SK-N-SH (cell line): ENCODE measurements around the gene ANK3. TPM values are rescaled to one million over a fixed set of nuclear protein-coding genes. Genes with fewer than 3 reads are reported as not detected.

ENCODE experiments used
- CTCF ChIA-PET: fragments of 300-600, 350-600 bp; formaldehyde crosslinking; extraction: SDS; loops from one replicate; lab custom pipeline; 2021; lab: Yijun Ruan, JAX
- POLR2A ChIA-PET: fragments of 350-600 bp; sonication (Branson Sonifier 250); formaldehyde crosslinking; extraction: SDS; loops from one replicate; lab custom pipeline; 2020; ENCODE audit warnings: antibody characterized with exemption, inconsistent platforms; lab: Yijun Ruan, JAX
- DNase-seq: peaks from one replicate; pipeline ENCODE4 v3.0.0; 2012
- H2AFZ ChIP-seq: fragments of 200-600 bp; sonication (generic); 2 replicates; pipeline ENCODE4 v1.8.1; 2016; ENCODE audit warnings: antibody characterized with exemption, mild to moderate bottlenecking, low read depth
- H3F3A ChIP-seq: fragments of 200-600 bp; sonication (generic); replicated peaks from 2 replicates; pipeline ENCODE3; 2016; ENCODE audit warnings: antibody characterized with exemption, mild to moderate bottlenecking; ENCODE audit not compliant: insufficient read depth
- H3K27ac ChIP-seq, 2 experiments: fragments of 200-500 bp in 1 of 2; fragments of 200-600 bp in 1 of 2; sonication (Bioruptor generic) in 1 of 2; sonication (generic), shearing (Covaris generic) in 1 of 2; 2 replicates each; pipeline versions ENCODE4 v1.5.1 to v1.6.1; 2014 to 2016; ENCODE audit warnings: low read depth in 2 of 2, inconsistent platforms in 1 of 2, low read length in 1 of 2, mild to moderate bottlenecking in 1 of 2, mixed read lengths in 1 of 2
- H3K27me3 ChIP-seq: fragments of 200-600 bp; sonication (generic), shearing (Covaris generic); 2 replicates; pipeline ENCODE4 v1.6.1; 2016; ENCODE audit warnings: mixed run types; ENCODE audit not compliant: insufficient read depth
- H3K36me3 ChIP-seq, 2 experiments: fragments of 200-500 bp in 1 of 2; fragments of 200-600 bp in 1 of 2; sonication (Bioruptor generic) in 1 of 2; sonication (generic) in 1 of 2; replicated peaks in 1 of 2; 2 replicates each; pipeline versions ENCODE3 to v1.5.1; 2014 to 2016; ENCODE audit warnings: low read length in 1 of 2, mild to moderate bottlenecking in 1 of 2; ENCODE audit not compliant: insufficient read depth in 2 of 2, control insufficient read depth in 1 of 2
- H3K4me1 ChIP-seq, 2 experiments: fragments of 200-500 bp in 1 of 2; fragments of 200-600 bp in 1 of 2; sonication (Bioruptor generic) in 1 of 2; sonication (generic), shearing (Covaris generic) in 1 of 2; 2 replicates each; pipeline versions ENCODE4 v1.5.1 to v1.6.1; 2014 to 2016; ENCODE audit warnings: low read depth in 1 of 2, low read length in 1 of 2, mixed run types in 1 of 2; ENCODE audit not compliant: insufficient read depth in 2 of 2, control insufficient read depth in 1 of 2
- H3K4me2 ChIP-seq: fragments of 200-600 bp; sonication (generic), shearing (Covaris generic); 2 replicates; pipeline ENCODE4 v1.6.1; 2017; ENCODE audit warnings: mixed run types
- H3K4me3 ChIP-seq, 2 experiments: fragments of 200-500 bp in 1 of 2; fragments of 200-600 bp in 1 of 2; sonication (Bioruptor generic) in 1 of 2; sonication (generic), shearing (Covaris generic) in 1 of 2; 2 replicates each; pipeline versions ENCODE4 v1.5.1 to v1.8.1; 2014 to 2016; ENCODE audit warnings: low read depth in 2 of 2, inconsistent platforms in 1 of 2, low read length in 1 of 2, mild to moderate bottlenecking in 1 of 2, mixed read lengths in 1 of 2, moderate library complexity in 1 of 2
- H3K79me2 ChIP-seq: fragments of 200-600 bp; sonication (generic); 2 replicates; pipeline ENCODE4 v1.8.1; 2017; ENCODE audit warnings: mild to moderate bottlenecking; ENCODE audit not compliant: insufficient read depth
- H3K9ac ChIP-seq: fragments of 200-600 bp; sonication (generic); 2 replicates; pipeline ENCODE4 v1.6.1; 2017; ENCODE audit warnings: mixed run types
- H3K9me2 ChIP-seq: fragments of 200-600 bp; sonication (generic); 2 replicates; pipeline ENCODE4 v1.6.1; 2017; ENCODE audit warnings: mixed run types
- H3K9me3 ChIP-seq: fragments of 200-600 bp; sonication (generic); 2 replicates; pipeline ENCODE4 v1.6.1; 2017; ENCODE audit warnings: mixed run types, mild to moderate bottlenecking, moderate library complexity
- H4K20me1 ChIP-seq: fragments of 200-600 bp; sonication (generic); 2 replicates; pipeline ENCODE4 v1.6.1; 2017; ENCODE audit warnings: mild to moderate bottlenecking, mixed run types; ENCODE audit not compliant: insufficient read depth
- CHD2 ChIP-seq: fragments of 150-350 bp; IDR thresholded peaks from 2 replicates; pipeline ENCODE4 v1.6.1; 2018; ENCODE audit warnings: low read length; ENCODE audit not compliant: partially characterized antibody
- ELF1 ChIP-seq: IDR thresholded peaks from 2 replicates; pipeline ENCODE4 v1.4.0; 2012
- EZH2phosphoT487 ChIP-seq: fragments of 200-600 bp; sonication (generic); IDR thresholded peaks from 2 replicates; pipeline ENCODE4 v1.6.1; 2017; ENCODE audit warnings: low read depth, mixed run types, mild to moderate bottlenecking, antibody characterized with exemption, moderate library complexity, borderline replicate concordance
- FOSL2 ChIP-seq: IDR thresholded peaks from 2 replicates; pipeline ENCODE4 v1.4.0; 2012; ENCODE audit warnings: low read depth, mild to moderate bottlenecking, moderate library complexity, borderline replicate concordance
- FOXJ3 ChIP-seq: sonication (generic); formaldehyde crosslinking; IDR thresholded peaks from 2 replicates; pipeline ENCODE4 v1.5.1; 2020; ENCODE audit warnings: mild to moderate bottlenecking, missing genetic modification reagents
- GABPA ChIP-seq: IDR thresholded peaks from 2 replicates; pipeline ENCODE4 v1.4.0; 2012; ENCODE audit warnings: low read depth, mild to moderate bottlenecking
- JUND ChIP-seq: IDR thresholded peaks from 2 replicates; pipeline ENCODE4 v1.4.0; 2012
- MEF2A ChIP-seq: IDR thresholded peaks from 2 replicates; pipeline ENCODE4 v1.4.0; 2012; ENCODE audit warnings: low read depth, borderline replicate concordance
- PBX3 ChIP-seq: IDR thresholded peaks from 2 replicates; pipeline ENCODE4; 2012
- RCOR1 ChIP-seq: fragments of 150-350 bp; IDR thresholded peaks from 2 replicates; pipeline ENCODE4 v1.6.1; 2017; ENCODE audit warnings: antibody characterized with exemption, low read length
- RXRA ChIP-seq: IDR thresholded peaks from 2 replicates; pipeline ENCODE4 v1.4.0; 2012; ENCODE audit warnings: low read depth, mild to moderate bottlenecking, borderline replicate concordance
- SMC3 ChIP-seq: IDR thresholded peaks from 2 replicates; pipeline ENCODE4 v1.6.1; 2012; ENCODE audit warnings: low read depth, low read length, improper control_type of control experiment
- TAF1 ChIP-seq: IDR thresholded peaks from 2 replicates; pipeline ENCODE4 v1.6.1; 2012; ENCODE audit warnings: low read depth, mild to moderate bottlenecking, low read length, moderate library complexity, borderline replicate concordance
- TCF12 ChIP-seq: IDR thresholded peaks from 2 replicates; pipeline ENCODE4 v1.4.0; 2012
- TEAD4 ChIP-seq: IDR thresholded peaks from 2 replicates; pipeline ENCODE4 v1.4.0; 2012; ENCODE audit warnings: mild to moderate bottlenecking, borderline replicate concordance; ENCODE audit not compliant: insufficient read depth
- YY1 ChIP-seq: IDR thresholded peaks from 2 replicates; pipeline ENCODE4 v1.4.0; 2012; ENCODE audit warnings: low read depth, mild to moderate bottlenecking
- WGBS: methylation state at CpG from one replicate; pipeline ENCODE4 v1.1.6; 2017; ENCODE audit warnings: low lambda C conversion rate; 5-methylcytosine and 5-hydroxymethylcytosine counted together
- polyA plus RNA-seq, 3 experiments: library from polyadenylated mRNA; depleted of rRNA; stranded (reverse); fragments of >200 nt; gene quantifications; 2 replicates each; pipeline ENCODE4 v1.2.3, GENCODE V29; 2012
- TF ChIP-seq, protein P1 (sequence below): IDR thresholded peaks from 2 replicates; pipeline ENCODE4 v1.4.0; 2012; ENCODE audit warnings: low read depth, borderline replicate concordance
- TF ChIP-seq, protein P2 (sequence below): fragments of 150-350 bp; IDR thresholded peaks from 2 replicates; pipeline ENCODE4 v1.6.1; 2017; ENCODE audit warnings: antibody characterized with exemption, low read length, low read depth, borderline replicate concordance
- TF ChIP-seq, protein P3 (sequence below): IDR thresholded peaks from 2 replicates; pipeline ENCODE4 v1.4.0; 2012; ENCODE audit warnings: low read depth, borderline replicate concordance

Gene ANK3
- polyA plus RNA-seq, 1 of the 3 experiments (the other 2 are of a cell fraction): 10.0 TPM

GRCh38 chr10:60169111-60169510 lies 220.6 kb downstream of the ANK3 start:
- TF ChIP-seq, protein P1, sequence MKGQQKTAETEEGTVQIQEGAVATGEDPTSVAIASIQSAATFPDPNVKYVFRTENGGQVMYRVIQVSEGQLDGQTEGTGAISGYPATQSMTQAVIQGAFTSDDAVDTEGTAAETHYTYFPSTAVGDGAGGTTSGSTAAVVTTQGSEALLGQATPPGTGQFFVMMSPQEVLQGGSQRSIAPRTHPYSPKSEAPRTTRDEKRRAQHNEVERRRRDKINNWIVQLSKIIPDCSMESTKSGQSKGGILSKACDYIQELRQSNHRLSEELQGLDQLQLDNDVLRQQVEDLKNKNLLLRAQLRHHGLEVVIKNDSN: no peak
- no peak for TF ChIP-seq SMC3
- TF ChIP-seq TAF1: no peak
- TF ChIP-seq ELF1: no peak
- TF ChIP-seq, protein P2, sequence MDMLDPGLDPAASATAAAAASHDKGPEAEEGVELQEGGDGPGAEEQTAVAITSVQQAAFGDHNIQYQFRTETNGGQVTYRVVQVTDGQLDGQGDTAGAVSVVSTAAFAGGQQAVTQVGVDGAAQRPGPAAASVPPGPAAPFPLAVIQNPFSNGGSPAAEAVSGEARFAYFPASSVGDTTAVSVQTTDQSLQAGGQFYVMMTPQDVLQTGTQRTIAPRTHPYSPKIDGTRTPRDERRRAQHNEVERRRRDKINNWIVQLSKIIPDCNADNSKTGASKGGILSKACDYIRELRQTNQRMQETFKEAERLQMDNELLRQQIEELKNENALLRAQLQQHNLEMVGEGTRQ: no peak
- TF ChIP-seq TCF12: no peak
- TF ChIP-seq YY1: no peak
- TF ChIP-seq RCOR1: no peak
- TF ChIP-seq PBX3: no peak
- TF ChIP-seq MEF2A: no peak
- no peak for TF ChIP-seq FOSL2
- TF ChIP-seq RXRA: no peak
- TF ChIP-seq, protein P3, sequence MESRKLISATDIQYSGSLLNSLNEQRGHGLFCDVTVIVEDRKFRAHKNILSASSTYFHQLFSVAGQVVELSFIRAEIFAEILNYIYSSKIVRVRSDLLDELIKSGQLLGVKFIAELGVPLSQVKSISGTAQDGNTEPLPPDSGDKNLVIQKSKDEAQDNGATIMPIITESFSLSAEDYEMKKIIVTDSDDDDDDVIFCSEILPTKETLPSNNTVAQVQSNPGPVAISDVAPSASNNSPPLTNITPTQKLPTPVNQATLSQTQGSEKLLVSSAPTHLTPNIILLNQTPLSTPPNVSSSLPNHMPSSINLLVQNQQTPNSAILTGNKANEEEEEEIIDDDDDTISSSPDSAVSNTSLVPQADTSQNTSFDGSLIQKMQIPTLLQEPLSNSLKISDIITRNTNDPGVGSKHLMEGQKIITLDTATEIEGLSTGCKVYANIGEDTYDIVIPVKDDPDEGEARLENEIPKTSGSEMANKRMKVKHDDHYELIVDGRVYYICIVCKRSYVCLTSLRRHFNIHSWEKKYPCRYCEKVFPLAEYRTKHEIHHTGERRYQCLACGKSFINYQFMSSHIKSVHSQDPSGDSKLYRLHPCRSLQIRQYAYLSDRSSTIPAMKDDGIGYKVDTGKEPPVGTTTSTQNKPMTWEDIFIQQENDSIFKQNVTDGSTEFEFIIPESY: no peak
- TF ChIP-seq FOXJ3 (CRISPR knock-in tag): no peak
- no peak for TF ChIP-seq EZH2phosphoT487
- no peak for TF ChIP-seq GABPA
- no peak for TF ChIP-seq JUND
- TF ChIP-seq TEAD4: no peak
- no peak for TF ChIP-seq CHD2
- ChIA-PET POLR2A (no interaction called here), CTCF (no interaction called here)
- Histone ChIP-seq H3K9me3 (no peaks in the 10 kb centered on the region), H3K79me2 (no peaks in the 10 kb centered on the region), H3K9ac (no peak overlapping the region), H3K4me1 (no peaks in the 10 kb centered on the region), H3F3A (peaks cover 6% of the 10 kb centered on the region), H2AFZ (no peak overlapping the region), H3K27me3 (no peaks in the 10 kb centered on the region), H3K36me3 (peaks cover 3% of the 10 kb centered on the region in 2 experiments), H3K4me2 (no peak overlapping the region), H3K27ac (no peak overlapping the region), H3K4me3 (no peak overlapping the region), H3K9me2 (no peaks in the 10 kb centered on the region), H4K20me1 (no peaks in the 10 kb centered on the region)
- DNase-seq: no peak
- 93% methylated on average over 2 of the region's 2 CpGs for WGBS
